K562 (cell line): Measurements from ENCODE around the gene CFL1. TPM values are rescaled to one million over a fixed set of nuclear protein-coding genes. Genes with fewer than 3 reads are reported as not detected.

Source experiments
- ARNT ChIP-seq, 2 experiments: fragments of 450-650 bp; IDR thresholded peaks; 2 replicates each; pipeline ENCODE4 v1.6.1; 2016; ENCODE audit warnings: mild to moderate bottlenecking in 1 of 2
- BACH1 ChIP-seq: fragments of 200-800 bp; sonication (Bioruptor generic); IDR thresholded peaks from 2 replicates; pipeline ENCODE4 v1.6.1; 2016; ENCODE audit warnings: missing genetic modification characterization, missing compliant biosample characterization
- CEBPG ChIP-seq, 3 experiments: fragments of 200-800 bp in 1 of 3; sonication (Bioruptor generic) in 1 of 3; sonication (generic) in 1 of 3; formaldehyde crosslinking in 1 of 3; IDR thresholded peaks in 2 of 3; conservative IDR thresholded peaks in 1 of 3; 2 replicates each; pipeline versions ENCODE4 v1.6.1 to v1.8.0; 2016 to 2022; ENCODE audit warnings: missing compliant biosample characterization in 2 of 3, missing genetic modification characterization in 2 of 3, mild to moderate bottlenecking in 1 of 3, missing genetic modification reagents in 1 of 3
- EP400 ChIP-seq: fragments of 450-650 bp; IDR thresholded peaks from 2 replicates; pipeline ENCODE4 v1.6.1; 2017; ENCODE audit warnings: antibody characterized with exemption, mild to moderate bottlenecking, moderate library complexity
- FOS ChIP-seq: IDR thresholded peaks from 3 replicates; pipeline ENCODE4 v1.6.1; 2011; ENCODE audit not compliant: insufficient read length; ENCODE audit errors: extremely low read depth
- HDAC1 ChIP-seq, 2 experiments: fragments of 450-650 bp; IDR thresholded peaks; 2 replicates each; pipeline ENCODE4 v1.6.1; 2016 to 2017; ENCODE audit warnings: inconsistent platforms in 1 of 2, mild to moderate bottlenecking in 1 of 2, moderate library complexity in 1 of 2
- HNRNPLL ChIP-seq: fragments of 200-400 bp; formaldehyde crosslinking; IDR thresholded peaks from 2 replicates; pipeline ENCODE4 v1.6.1; 2017; ENCODE audit warnings: low read length, low read depth, mild to moderate bottlenecking; ENCODE audit not compliant: poor library complexity, severe bottlenecking
- HOMEZ ChIP-seq: fragments of 250-450 bp; sonication (Bioruptor Pico); IDR thresholded peaks from 2 replicates; pipeline ENCODE4 v1.4.0; 2020; ENCODE audit warnings: mild to moderate bottlenecking, moderate library complexity
- HSF4 ChIP-seq: fragments of 250-450 bp; sonication (Bioruptor Pico); IDR thresholded peaks from 2 replicates; pipeline ENCODE4 v2.1.2; 2022; ENCODE audit warnings: mild to moderate bottlenecking, moderate library complexity, borderline replicate concordance
- RBM39 ChIP-seq: fragments of 200-400 bp; formaldehyde crosslinking; optimal IDR thresholded peaks from 2 replicates; pipeline ENCODE3; 2018; ENCODE audit warnings: low read depth, low read length
- TOE1 ChIP-seq, 2 experiments: fragments of 450-650 bp in 1 of 2; sonication (generic) in 1 of 2; formaldehyde crosslinking in 1 of 2; IDR thresholded peaks; 2 replicates each; pipeline versions ENCODE4 v1.7.1 to v1.8.0; 2016 to 2022; ENCODE audit warnings: borderline replicate concordance in 2 of 2, mild to moderate bottlenecking in 2 of 2, antibody characterized with exemption in 1 of 2, inconsistent platforms in 1 of 2, low read depth in 1 of 2, missing genetic modification reagents in 1 of 2, moderate library complexity in 1 of 2
- USF1 ChIP-seq: sonication (generic); formaldehyde crosslinking; IDR thresholded peaks from 2 replicates; pipeline ENCODE4 v1.9.0; 2022; ENCODE audit warnings: mild to moderate bottlenecking, missing genetic modification reagents
- ZFX ChIP-seq: sonication (generic); formaldehyde crosslinking; IDR thresholded peaks from 2 replicates; pipeline ENCODE4 v1.8.0; 2022; ENCODE audit warnings: mild to moderate bottlenecking, missing genetic modification reagents, moderate library complexity
- ZKSCAN1 ChIP-seq: fragments of 150-350 bp; IDR thresholded peaks from 2 replicates; pipeline ENCODE4 v1.6.1; 2016; ENCODE audit warnings: low read depth, low read length
- polyA plus RNA-seq, 8 experiments: library from polyadenylated mRNA; depleted of rRNA in 4 of 8; stranded (reverse) in 5 of 8; unstranded in 3 of 8; fragments of >200 nt; fragmentation: Nextera tagmentation in 2 of 8; fragmentation: Illumina TruSeq in 1 of 8; extraction: Ambion mirVana in 2 of 8; extraction: Trizol in 1 of 8; gene quantifications; 2 replicates each; pipeline versions ENCODE4 v1.2.1 to v1.2.3, GENCODE V29; 2011 to 2014; ENCODE audit warnings: inconsistent platforms in 1 of 8, missing spikeins in 1 of 8
- total RNA-seq, 7 experiments: library from RNA; depleted of rRNA in 6 of 7; stranded (reverse); fragments of >200 nt in 6 of 7; fragmentation: Illumina TruSeq in 2 of 7; extraction: Trizol in 2 of 7; gene quantifications; 2 replicates each; pipeline versions ENCODE4 v1.2.1 to v1.2.3, GENCODE V29; 2011 to 2021; ENCODE audit warnings: low replicate concordance in 1 of 7
- TF ChIP-seq, protein P1 (sequence below): conservative IDR thresholded peaks from 2 replicates; pipeline ENCODE4 v1.6.1; 2011; ENCODE audit warnings: low read depth, mild to moderate bottlenecking, low read length; ENCODE audit not compliant: control insufficient read depth
- TF ChIP-seq, protein P2 (sequence below): fragments of 250-450 bp; sonication (Bioruptor Pico); IDR thresholded peaks from 2 replicates; pipeline ENCODE4 v1.4.0; 2020; ENCODE audit warnings: mild to moderate bottlenecking, moderate library complexity, borderline replicate concordance

Gene CFL1
- total and polyA plus RNA-seq, 9 of the 15 experiments (the other 6 are each of a cell fraction or from before 2014, with no cell fraction given) = 105 to 1,101 (median 859) TPM

DNA sequence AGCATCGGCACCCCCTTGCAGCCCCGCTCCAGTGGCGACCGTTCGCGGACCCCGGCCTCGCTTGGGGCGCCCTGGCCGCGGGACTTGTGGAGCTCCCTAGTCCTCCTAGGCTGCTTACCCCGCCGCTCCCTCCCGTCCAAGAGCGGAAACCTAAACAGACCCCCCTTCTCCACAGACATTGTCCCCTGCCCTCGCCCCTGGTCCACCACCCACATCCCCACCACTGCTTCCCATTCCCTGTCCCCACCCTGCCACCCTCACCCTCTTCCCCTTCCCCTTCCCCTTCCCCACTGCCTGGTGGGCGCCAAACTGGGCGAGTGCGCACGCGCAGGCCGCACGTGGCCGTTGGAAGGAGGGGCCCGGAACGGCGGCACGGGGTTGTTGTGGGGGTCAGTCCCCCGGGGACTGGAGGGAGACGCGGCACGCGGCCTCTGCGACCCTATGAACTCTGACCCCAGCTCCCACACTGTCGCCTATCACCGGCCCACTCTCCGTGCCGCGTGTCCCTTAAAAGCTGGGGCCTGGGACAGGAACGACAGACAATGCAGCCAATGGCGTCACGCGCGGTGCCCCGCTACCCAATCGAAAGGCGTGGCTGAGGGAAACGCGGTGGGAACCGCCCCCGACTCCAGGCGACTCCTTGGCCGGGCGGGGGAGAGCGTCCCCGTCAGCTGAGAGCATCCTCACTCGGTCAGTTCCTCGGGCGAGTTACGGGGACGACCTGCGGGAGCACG is 24.5 kb downstream of the CFL1 start, which contains the start of gene SNX32 (continued):
- TF ChIP-seq ZKSCAN1 (no peak), CEBPG (CRISPR knock-in tag; IDR thresholded peaks at IDR 0.05) (no peak), CEBPG (tag; conservative IDR thresholded peaks at IDR 0.05 in 1 of 2, IDR thresholded peaks at IDR 0.05 in 1 of 2) (no peak), HNRNPLL (no peak), RBM39 (no peak), TOE1 (IDR thresholded peaks at IDR 0.05; ENCODE audit: borderline replicate concordance) (peak; percentile 90), TOE1 (CRISPR knock-in tag; IDR thresholded peaks at IDR 0.05; ENCODE audit: borderline replicate concordance, low read depth) (no peak), BACH1 (tag) (no peak), ARNT (IDR thresholded peaks at IDR 0.05) (no peak), HDAC1 (IDR thresholded peaks at IDR 0.05) (no peak), HSF4 (CRISPR knock-in tag) (no peak), FOS (peak; percentile 94), EP400 (no peak), HOMEZ (CRISPR knock-in tag) (no peak), USF1 (CRISPR knock-in tag) (no peak; the same call in 1 of the 2 replicates), ZFX (CRISPR knock-in tag) (no peak)
- TF ChIP-seq, protein P1, sequence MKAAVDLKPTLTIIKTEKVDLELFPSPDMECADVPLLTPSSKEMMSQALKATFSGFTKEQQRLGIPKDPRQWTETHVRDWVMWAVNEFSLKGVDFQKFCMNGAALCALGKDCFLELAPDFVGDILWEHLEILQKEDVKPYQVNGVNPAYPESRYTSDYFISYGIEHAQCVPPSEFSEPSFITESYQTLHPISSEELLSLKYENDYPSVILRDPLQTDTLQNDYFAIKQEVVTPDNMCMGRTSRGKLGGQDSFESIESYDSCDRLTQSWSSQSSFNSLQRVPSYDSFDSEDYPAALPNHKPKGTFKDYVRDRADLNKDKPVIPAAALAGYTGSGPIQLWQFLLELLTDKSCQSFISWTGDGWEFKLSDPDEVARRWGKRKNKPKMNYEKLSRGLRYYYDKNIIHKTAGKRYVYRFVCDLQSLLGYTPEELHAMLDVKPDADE = no peak
- TF ChIP-seq, protein P2, sequence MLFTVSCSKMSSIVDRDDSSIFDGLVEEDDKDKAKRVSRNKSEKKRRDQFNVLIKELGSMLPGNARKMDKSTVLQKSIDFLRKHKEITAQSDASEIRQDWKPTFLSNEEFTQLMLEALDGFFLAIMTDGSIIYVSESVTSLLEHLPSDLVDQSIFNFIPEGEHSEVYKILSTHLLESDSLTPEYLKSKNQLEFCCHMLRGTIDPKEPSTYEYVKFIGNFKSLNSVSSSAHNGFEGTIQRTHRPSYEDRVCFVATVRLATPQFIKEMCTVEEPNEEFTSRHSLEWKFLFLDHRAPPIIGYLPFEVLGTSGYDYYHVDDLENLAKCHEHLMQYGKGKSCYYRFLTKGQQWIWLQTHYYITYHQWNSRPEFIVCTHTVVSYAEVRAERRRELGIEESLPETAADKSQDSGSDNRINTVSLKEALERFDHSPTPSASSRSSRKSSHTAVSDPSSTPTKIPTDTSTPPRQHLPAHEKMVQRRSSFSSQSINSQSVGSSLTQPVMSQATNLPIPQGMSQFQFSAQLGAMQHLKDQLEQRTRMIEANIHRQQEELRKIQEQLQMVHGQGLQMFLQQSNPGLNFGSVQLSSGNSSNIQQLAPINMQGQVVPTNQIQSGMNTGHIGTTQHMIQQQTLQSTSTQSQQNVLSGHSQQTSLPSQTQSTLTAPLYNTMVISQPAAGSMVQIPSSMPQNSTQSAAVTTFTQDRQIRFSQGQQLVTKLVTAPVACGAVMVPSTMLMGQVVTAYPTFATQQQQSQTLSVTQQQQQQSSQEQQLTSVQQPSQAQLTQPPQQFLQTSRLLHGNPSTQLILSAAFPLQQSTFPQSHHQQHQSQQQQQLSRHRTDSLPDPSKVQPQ (CRISPR knock-in tag) = no peak
